Activated CD8-positive, alpha-beta memory T cell treated with anti-CD3 and anti-CD28 coated beads for 48 hours (primary cell): ENCODE results near the gene VPS50.
"Not testable (repeated sequence)": the region's sequence is repeated elsewhere in the genome, so short reads cannot be mapped to it uniquely, and the experiment has no call there.

Source experiments
- DNase-seq, 3 experiments: peaks; one replicate each; pipeline ENCODE4 v3.0.0-alpha.2; 2020; ENCODE audit warnings: low read depth in 2 of 3, low spot score in 2 of 3

VPS50 gene

DNA sequence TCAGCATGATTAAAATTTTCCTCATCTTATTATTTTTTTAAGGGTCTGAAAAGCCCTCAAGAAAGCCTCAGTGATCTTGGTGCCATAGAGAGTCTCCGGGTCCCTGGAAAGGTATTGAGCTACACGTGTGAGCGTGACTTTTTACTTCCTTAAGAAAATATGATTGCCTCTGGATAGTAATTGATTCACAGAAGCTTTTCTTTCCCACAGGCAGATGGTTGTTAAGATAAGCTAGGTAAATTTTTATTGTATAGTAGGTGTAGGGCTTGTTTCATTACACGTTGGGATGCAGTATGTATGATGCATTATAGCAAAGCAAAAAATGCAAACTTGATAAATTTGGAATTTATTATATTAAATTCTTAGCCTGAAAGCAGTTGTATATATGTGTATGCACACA lies 7.7 kb downstream of the VPS50 start:
- DNase-seq: no peak

DNA sequence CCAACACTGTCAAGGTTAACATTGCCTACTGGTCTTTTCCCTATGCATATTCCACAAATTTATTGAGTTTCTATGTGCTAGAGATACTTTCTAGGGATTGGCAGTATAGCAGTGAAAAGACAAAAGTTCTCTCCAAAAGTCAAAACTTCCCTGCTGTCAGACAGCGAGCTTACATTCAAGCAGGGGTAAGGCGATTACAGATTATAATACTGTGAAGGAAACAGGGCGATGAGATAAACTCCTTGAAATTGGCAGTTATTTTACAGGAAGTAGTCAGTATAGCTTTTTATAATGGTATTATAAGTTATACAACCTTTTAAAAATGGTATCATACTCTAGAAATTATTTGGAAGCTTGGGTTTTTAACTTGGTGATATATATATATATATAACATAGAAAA lies 9.9 kb downstream of the VPS50 start:
- no peak for DNase-seq

DNA sequence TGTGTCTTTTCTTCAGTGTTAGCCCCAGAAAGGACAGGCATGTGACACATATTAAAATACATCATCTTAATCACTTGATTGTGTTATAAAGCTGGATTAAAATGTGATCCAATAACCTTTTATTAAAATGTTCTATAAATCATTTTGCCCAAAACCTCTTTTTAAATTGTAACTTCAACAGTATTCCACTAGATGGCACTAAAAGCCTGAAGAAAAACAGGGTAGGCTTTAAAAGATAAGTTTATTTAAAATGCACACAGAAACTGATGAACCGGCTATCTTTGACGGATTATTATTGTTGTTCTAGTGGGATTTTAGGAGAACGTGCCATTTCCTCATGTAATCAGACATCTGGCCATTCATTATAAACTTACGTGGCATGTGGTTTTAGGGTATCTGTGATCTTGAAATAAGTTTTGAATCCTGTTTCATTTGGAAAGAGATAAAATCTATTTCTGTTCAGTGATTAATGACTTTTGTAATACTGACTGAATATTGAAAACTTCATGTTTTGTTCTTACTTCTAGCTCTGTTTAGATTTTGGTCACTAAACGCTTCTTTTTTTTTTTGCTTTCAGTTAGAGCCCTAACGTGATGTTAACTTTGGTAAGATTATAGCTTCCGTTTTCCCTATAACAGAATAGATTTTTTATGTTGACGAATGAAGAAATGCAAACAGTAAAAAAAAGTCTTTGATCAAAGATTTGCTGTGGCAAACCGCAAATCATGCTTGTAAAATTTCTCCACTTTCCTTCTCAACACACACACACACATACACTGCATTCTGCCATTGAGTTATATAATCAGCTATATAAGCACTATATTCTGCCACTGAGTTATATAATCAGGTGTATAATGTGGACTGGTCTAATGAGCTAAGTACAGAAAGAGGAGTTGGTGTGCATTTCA lies 13.6 kb downstream of the VPS50 start:
- DNase-seq: no peak

DNA sequence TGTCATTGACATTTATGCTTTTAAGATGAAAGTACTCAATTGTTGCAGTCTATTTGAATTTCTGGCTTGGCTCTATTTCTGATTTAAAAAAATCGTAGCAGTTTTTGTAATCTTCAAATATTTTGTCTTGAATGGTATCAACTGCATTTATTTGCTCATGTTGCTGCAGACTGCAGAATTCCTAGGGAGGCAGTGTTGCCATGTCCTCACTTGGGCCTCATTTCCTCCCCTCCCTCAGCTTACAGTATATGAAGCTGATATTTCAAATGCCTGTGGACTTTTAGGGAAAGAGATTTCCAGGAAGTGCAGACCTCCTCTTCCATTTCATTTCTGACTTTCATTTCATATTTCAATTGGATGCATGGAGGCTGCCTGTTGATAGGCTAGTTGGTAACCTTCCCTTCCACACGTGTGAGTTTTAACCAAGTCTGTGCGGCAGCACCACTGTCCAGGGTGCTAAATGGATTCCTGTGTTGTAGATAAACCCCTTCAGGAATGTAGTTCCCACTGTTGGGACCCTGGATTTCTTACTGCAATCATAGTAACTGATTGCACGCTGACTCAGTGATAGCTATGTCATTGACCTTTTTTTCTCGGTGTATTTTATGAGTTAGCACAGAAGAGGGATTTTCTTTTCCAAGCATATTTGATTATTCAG lies 17.5 kb downstream of the VPS50 start:
- DNase-seq: no peak

DNA sequence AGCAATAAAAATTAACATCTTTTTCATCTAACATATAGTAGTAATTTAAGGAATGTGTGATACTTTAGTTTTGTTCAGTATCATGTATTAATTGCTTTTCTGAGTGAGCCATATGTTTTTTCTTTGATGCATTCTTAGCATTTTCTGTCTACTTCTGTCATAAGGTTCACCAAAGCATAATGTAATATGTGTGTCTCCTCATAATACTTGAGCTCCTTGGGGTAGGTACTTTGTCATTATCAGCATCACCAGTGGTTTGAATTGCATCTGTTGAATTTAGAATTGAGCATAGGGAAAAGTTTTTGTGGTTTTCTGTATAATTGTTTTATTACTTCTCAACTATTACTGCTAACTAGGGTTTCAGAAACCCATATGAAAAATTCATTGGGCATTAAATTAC lies 26.5 kb downstream of the VPS50 start:
- DNase-seq: no peak

DNA sequence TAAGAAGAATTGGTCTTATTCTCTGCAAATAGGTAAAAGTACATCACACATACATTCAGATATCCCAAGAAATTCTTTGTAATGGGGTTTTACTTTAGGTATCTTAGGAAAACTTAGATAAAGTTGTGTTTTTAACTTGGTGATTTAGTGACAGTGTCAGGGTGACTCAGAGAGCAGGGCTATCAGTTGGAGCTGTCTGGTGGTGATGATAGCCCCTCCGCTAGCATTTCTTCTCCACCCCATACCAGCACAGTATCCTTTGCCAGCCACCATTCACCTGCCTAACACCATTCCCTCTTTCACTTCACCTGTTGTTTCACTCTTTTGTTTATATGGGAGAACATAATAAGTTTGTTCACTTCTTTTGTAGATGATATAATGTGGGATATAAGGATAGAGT lies 30.4 kb downstream of the VPS50 start:
- DNase-seq: no peak

DNA sequence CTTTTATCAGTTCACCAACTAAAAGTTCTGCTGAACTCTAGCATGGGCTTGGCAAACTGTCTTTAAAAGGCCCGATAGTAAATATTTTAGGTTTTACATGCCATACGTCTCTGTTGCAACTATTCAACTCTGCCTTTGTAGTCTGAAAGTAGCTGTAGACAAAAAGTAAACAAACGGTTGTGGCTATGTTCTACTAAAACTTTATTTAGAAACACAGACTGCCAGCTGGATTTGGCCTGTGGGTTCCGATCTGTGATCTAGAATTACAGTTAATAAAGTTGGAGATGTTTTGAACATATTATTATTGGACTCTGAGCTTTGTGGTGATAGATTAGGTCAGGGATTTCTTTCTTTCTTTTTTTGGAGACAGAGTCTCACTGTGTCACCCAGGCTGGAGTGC lies 33.1 kb downstream of the VPS50 start:
- DNase-seq: no peak

DNA sequence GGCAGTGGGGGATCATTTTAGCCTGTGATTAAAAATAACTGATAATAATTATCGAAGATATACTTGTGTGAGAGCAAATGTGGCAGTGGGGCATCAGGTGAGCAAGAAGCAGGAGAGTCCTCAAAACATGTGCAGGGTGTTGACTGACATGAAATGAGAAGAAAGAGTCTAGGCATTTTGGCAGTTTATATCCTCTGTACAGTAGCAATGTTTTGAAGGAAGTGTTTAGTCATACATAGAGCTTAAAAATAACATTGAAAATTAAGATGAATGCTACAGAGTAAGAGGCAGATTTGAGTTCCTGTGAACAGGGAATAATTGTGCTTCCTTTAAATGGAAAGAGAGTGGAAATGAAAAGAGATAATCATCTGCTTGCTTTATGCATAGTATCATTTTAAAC lies 47.4 kb downstream of the VPS50 start:
- DNase-seq: no peak

DNA sequence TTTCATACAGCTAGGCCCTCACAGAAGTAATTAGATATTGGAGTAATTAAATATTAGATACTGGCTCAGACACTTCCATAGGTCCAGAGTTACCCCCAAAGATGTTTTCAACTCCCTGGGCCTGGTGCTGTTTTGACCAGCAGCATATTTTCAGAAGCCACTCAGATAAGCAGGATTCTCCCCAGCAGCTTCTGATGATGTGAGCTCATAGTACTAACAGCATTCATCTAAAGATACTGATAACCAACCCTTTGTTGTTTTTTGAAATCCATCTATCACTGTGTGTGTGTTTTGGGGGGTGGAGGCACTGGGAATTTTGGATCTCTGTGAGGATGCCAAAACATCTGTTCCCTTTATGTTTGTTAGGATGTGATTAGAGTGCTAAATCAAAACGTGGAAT lies 52.7 kb downstream of the VPS50 start:
- DNase-seq: no peak

DNA sequence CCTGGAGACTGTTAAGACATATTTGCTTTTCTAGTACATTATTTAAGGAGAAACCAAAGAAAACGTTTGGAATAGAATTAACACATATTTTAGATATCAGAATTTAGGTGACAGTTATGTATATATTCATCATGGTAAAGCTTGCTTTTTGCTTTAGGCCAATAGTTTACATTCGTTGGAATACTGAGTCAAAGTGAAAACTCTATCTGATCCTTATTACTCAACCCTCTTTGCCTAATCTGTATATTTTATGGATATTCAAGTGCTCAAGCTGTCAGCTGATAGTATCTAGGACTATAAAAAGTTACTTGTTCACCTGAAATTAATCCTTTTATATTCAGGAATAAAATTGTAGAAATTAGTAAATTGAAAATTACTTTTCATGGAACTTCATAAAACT lies 61.1 kb downstream of the VPS50 start:
- DNase-seq: no peak

DNA sequence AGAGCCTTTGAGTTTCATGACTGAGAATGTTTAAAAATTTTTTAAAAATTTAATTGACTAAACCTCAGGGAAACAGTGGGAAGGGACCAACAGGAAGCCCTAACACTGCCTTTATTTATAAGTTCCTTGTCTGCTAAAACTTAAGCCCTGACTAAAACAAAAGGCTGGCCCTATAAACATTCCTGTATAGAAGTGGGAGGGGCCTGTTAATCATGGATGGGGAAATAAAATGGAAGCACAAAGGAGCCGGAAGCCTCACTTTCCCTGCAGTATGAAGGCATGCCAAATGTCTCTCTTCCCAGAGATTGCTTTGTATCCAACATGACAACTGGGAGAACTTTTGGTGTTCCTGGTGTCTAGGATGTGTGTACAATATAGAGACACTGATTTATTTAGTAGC lies 66.0 kb downstream of the VPS50 start:
- DNase-seq: no peak

DNA sequence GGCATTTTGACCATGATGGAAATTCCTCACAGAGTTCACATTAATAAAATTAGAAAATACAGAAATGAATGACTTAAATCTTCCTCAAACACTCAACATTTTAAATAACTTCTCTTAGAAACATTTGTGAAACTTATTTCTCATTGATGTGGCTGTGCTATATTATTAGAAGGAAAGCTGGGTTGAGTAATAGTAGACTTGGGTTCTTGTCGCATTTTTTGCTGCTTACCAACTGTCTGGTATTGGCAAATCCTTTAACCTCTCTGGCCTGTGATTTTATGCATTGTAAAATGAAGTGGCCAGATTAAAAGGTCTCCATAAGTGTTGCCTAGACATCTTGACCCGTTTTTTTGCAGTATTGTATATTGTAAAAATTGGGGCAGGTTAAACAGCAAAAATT lies 66.5 kb downstream of the VPS50 start:
- no peak for DNase-seq

DNA sequence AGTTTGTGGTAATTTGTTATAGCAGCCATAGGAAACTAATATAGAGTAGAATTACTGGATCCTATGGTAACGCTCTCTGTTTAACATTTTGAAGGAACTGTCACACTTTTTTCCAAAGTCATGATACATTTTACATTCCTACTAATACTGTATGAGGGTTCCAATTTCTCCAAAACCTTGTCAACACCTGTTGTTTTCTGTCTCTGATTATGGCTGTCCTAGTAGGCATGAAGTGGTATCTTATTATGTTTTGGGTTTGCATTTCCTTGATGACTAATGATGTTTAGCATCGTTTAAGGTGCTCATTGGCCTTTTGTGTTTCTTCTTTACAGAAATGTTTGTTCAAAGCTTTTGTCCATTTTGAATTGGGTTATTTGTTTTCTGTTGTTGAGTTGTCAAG lies 69.6 kb downstream of the VPS50 start:
- no peak for DNase-seq

DNA sequence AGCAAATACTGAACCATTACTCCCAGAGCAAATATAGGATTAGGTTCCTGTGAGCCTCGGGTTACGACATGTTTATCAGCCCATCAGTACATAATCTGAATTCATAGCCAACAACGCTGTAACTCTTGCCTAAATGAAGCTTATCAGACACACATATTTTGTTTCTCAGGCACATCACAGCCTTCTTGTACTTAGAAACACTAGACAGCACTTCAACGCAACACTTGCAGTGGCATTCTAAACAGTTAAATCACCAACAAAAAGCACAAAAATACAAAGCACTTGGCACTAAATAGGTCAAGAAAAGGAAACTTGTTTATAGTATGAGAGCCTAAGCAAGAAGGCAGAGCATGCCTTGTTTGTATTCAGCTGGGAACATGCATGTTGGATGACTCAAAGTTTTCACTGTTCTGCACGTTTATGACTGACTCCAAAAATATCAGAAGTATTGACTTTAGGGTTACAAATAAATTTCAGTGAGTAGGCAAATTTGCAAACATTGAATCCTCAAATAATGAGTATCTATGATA lies 75.0 kb downstream of the VPS50 start:
- no peak for DNase-seq

DNA sequence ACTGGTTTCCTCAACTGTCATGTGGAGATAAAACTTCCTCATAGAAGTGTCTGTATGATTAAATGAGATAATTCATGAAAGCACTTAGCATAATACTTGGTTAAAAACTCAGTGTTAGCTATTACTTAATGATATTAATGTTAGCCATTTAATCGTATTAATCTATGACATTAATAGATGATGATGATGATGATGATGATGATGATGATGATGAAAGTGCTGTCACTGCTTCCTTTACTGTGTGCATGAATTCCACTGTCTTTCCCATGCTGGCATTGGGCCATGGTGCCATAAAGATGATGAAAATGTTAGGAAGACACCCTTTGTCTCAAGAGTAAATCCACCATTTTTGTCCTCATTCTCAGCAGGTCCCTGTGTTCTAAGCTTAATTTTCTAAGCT lies 75.8 kb downstream of the VPS50 start:
- DNase-seq: no peak

DNA sequence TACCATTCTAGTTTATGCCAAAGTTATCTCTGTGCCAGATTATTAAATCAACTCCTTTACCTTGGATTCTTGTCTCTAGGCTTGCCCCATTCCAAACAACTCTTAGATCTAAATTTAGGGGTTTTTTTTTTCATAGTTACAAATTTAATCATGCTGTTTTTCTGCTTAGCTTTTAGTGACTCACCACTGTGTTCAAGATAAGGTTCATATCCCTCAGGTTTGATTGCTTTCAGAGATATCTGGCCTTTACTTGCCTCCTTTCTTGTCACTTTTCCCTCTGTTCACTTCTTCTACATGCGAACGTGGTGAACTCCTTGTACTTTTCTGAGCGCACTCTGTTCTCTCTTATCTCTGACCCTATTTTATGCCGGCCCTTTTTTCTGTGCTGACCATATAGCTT lies 78.2 kb downstream of the VPS50 start:
- DNase-seq: no peak

DNA sequence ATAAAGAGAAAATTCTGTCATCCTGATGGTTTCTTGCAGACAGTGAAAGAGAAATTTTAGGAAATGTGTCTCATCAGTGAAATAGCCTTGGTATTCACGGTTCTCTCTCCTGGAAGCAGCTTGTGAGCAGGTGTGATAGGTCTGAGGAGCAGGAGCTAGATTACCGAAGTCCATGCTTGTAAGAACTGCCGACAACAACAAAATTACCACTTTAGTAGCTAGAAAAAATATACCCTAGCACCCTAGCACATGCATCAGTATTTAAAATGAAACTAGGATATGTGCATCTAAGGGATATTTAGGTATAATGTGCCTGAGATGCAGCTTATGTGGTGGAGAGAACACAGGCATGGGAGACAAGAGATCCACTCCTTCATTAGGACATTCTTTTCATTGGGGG lies 82.3 kb downstream of the VPS50 start:
- DNase-seq: no peak

DNA sequence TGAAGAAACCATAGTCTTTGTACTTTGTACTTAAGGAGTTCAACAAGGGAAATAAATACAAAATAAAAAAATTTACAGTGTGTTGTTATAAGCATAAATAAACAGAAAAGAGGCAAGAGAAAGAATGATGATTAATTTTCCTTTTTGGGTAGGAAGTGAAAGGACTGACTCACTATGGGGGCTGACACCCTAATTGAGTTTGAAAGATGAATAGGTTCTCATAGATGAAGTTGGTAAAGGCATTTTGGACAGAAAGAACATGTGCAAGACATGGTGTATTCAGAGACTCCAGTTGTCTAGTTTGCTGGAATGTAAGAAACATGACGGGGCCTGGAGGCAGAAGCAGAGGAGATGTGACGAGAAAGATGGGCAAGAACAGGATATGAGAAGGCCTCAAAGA lies 83.7 kb downstream of the VPS50 start:
- DNase-seq: no peak

DNA sequence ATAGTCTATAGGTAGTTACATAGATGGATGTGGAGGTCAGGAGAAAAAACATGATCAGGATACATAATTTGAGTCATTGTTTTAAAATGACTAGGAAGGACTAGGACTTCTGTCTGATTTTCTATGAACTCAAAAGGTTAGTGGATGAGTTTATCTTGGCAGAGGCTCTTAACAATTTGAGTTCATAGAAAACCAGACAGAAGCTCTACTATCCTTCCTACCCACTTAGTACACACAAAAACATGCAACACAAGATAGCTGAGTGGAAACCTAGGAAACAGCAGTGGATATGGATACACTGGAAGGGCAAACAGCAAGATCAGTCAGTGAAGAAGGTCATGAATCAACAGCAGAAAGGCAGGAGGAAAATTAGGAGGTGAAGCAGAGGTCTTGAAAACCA lies 84.6 kb downstream of the VPS50 start:
- DNase-seq: no peak

DNA sequence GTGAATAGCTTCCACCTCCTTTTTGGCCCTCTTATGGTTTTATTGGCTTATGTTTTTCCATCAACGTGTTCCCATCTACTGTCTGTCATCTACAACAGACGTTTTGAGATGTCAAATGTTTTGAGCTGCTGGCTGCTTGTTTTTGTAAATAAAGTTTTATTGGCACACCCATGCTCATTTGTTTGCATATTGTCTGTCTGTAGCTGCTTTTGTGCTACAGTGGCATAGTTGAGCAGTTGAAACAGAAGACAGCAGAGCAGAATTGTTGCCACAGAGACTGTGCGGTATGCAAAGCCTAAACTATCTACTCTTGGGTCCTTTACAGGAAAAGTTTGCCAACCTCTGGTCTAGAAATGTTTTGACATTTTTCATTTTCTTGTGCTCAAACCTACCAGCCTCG lies 88.7 kb downstream of the VPS50 start:
- DNase-seq: no peak

DNA sequence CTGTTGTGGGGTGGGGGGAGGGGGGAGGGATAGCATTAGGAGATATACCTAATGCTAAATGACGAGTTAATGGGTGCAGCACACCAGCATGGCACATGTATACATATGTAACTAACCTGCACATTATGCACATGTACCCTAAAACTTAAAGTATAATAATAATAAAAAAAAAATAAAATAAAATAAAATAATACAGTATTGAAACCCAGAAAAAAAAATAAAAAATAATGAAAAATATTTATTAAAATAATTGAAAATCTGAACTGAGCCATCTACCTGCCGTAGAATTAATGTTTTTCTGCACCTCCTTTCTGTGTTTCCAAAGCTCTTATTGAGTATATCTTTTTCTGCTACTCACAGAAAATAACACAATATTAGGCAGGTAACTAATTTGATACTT lies 94.1 kb downstream of the VPS50 start:
- DNase-seq: not testable (repeated sequence)

DNA sequence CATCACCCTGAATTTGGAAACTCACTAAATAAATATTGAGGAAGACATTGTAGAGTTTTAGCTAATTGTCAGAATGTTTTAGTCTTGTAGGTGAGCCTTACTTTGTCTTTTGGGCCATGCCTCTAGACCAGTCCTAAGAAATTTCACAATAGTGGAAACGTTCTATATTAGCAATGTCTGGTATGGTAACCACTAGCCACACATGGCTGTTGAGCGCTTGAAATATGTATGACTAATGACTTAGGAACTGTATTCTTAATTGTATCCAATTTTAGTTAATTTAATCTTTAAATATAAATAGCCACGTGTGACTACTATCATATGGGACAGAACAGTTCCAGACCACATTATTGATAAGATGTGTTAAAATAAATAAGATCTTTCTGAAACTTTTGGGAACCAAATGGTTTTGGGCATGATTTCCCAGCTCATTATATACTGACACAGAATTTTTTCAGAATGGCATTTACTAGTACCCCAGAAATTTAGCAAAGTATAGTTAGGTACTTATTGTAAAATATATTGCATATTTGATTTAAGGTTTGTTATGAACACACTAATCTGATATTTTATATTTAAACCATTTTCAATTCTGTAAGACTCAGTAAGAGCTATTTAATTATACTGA lies 95.0 kb downstream of the VPS50 start:
- DNase-seq: no peak
